Measurements from ENCODE around the gene UBE3D. TPM values are rescaled to one million over a fixed set of nuclear protein-coding genes. Genes with fewer than 3 reads are reported as not detected.

Gene UBE3D
- total and polyA plus RNA-seq, 7 donors, result 1.6 to 10.7 (median 8.0) TPM

DNA sequence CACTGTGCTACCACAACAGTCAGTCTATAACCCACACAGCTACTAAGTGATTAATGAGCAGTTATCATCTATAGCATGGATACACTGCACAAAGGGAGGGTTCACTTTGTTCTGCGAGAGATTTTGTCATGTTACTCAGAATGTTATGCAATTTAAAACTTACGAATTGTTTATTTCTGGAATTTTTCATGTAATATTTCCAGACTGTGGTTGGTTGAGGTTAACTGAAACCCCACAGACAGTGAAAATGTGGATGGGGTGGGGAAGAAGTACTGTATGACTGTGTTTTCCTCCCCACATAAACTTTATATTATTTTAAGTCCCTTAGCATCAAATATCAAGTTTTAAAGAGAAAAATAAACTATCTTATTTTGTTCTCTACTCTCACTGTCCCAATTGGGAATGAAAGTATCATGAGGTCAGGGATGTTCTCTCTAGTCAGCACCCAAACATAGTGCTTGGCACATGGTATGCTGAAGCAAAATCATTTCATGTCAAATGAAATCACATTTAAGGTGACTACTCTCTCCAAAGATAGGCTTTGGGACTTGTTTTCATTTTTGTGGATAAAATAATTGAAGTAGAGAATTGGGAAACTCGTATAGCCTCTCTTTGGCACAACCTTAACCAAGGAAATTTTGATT is 27.2 kb upstream of the UBE3D start:
- Histone ChIP-seq H3K4me3 (no peak overlapping the region), H3K9me3 (no peaks in the 10 kb centered on the region), H3K36me3 (no peaks in the 10 kb centered on the region), H3K27ac (peak overlapping the region in 1 of 4 donors; percentile 8), H3K27me3 (no peaks in the 10 kb centered on the region), H3K4me1 (peaks cover 0 to 33% (median 15%) of the 10 kb centered on the region in 4 donors)
- no peak for DNase-seq
- WGBS, 2 donors, result 78 to 89% methylated on average over 3 of the region's 3 CpGs
- intact Hi-C loops (cut with DNase I), result no loop called here
- TF ChIP-seq EP300 (IDR thresholded peaks at IDR 0.05) (no peak), CTCF (IDR thresholded peaks at IDR 0.05) (no peak), POLR2AphosphoS5 (IDR thresholded peaks at IDR 0.05) (no peak), POLR2A (IDR thresholded peaks at IDR 0.05) (no peak)

- intact Hi-C loops (cut with DNase I), result no loop called here
- H3K36me3 ChIP-seq, result no peaks in the 10 kb centered on the region
- H3K27me3 ChIP-seq, result no peaks in the 10 kb centered on the region
- TF ChIP-seq POLR2A (IDR thresholded peaks at IDR 0.05), result no peak
- TF ChIP-seq EP300 (IDR thresholded peaks at IDR 0.05), result no peak
- no peak for TF ChIP-seq CTCF (IDR thresholded peaks at IDR 0.05)
- TF ChIP-seq POLR2AphosphoS5 (IDR thresholded peaks at IDR 0.05), result no peak
- no peak overlapping the region for H3K4me3 ChIP-seq
- no peak for DNase-seq
- no peaks in the 10 kb centered on the region for H3K9me3 ChIP-seq
- H3K27ac ChIP-seq, result no peak overlapping the region
- 70 to 83% methylated on average over 2 of the region's 2 CpGs for WGBS, 2 donors
- peaks cover 0 to 19% (median 6%) of the 10 kb centered on the region in 4 donors for H3K4me1 ChIP-seq
Observed at GRCh38 chr6:83086751-83087150, 21.1 kb upstream of the UBE3D start.

- TF ChIP-seq EP300 (IDR thresholded peaks at IDR 0.05), result no peak
- TF ChIP-seq CTCF (IDR thresholded peaks at IDR 0.05), result no peak
- no peak for TF ChIP-seq POLR2A (IDR thresholded peaks at IDR 0.05)
- TF ChIP-seq POLR2AphosphoS5 (IDR thresholded peaks at IDR 0.05), result no peak
- intact Hi-C loops (cut with DNase I), result no loop called here
- 72 to 90% methylated on average over 1 of the region's 1 CpG for WGBS, 2 donors
- no peaks in the 10 kb centered on the region for H3K36me3 ChIP-seq
- no peaks in the 10 kb centered on the region for H3K9me3 ChIP-seq
- no peak for DNase-seq
- H3K4me1 ChIP-seq, result peaks cover 0 to 14% (median 3%) of the 10 kb centered on the region in 4 donors
- no peaks in the 10 kb centered on the region for H3K27me3 ChIP-seq
- H3K27ac ChIP-seq, result no peak overlapping the region
- H3K4me3 ChIP-seq, result no peak overlapping the region
Observed at GRCh38 chr6:83083476-83083875, 17.8 kb upstream of the UBE3D start.

DNA sequence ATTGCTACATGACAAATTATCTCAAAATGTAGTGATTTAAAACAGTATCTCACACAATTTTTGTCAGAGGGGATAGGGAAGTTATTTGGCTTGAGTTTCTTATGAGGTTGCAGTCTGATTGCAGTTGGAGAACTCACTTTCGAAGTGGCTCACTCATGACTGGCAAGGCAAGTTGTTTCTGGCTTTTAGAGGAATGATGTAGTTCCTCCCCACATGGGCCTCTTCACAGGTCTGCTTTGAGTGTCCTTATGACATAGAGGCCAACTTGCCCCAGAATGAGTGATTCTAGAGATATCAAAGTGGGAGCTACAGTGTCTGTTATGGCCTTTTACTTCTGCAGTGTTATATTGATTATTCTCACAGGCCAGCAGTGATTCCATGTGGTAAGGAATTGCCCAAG is 8.0 kb upstream of the UBE3D start:
- intact Hi-C loops (cut with DNase I), result loop anchor here (5.0 kb wide), 1 partner anchor 39 kb away; no protein-coding TSS in a partner anchor
- H3K4me1 ChIP-seq, result peaks cover 0 to 10% (median 7%) of the 10 kb centered on the region in 4 donors

More for the DNA sequence above, 8.0 kb upstream of the UBE3D start:
- Histone ChIP-seq H3K27ac (no peak overlapping the region), H3K27me3 (no peaks in the 10 kb centered on the region), H3K4me3 (no peak overlapping the region), H3K9me3 (no peaks in the 10 kb centered on the region), H3K36me3 (no peaks in the 10 kb centered on the region)
- 93 to 94% methylated on average over 1 of the region's 1 CpG for WGBS, 2 donors
- TF ChIP-seq POLR2A (IDR thresholded peaks at IDR 0.05), result no peak
- TF ChIP-seq EP300 (IDR thresholded peaks at IDR 0.05), result no peak
- TF ChIP-seq CTCF (IDR thresholded peaks at IDR 0.05), result no peak
- TF ChIP-seq POLR2AphosphoS5 (IDR thresholded peaks at IDR 0.05), result no peak
- no peak for DNase-seq

All from sigmoid colon (tissue), 7 donors.